NOMO-1 treated with DMSO at 0.1 percent for 48 hours (cell line): ENCODE measurements around the gene CD96.
"Not testable (repeated sequence)": the region's sequence is repeated elsewhere in the genome, so short reads cannot be mapped to it uniquely, and the experiment has no call there.

Experiments used
- DNase-seq: peaks from one replicate; lab custom pipeline; 2025; ENCODE audit not compliant: unreplicated experiment; lab: John Stamatoyannopoulos, UW

CD96 gene

DNA sequence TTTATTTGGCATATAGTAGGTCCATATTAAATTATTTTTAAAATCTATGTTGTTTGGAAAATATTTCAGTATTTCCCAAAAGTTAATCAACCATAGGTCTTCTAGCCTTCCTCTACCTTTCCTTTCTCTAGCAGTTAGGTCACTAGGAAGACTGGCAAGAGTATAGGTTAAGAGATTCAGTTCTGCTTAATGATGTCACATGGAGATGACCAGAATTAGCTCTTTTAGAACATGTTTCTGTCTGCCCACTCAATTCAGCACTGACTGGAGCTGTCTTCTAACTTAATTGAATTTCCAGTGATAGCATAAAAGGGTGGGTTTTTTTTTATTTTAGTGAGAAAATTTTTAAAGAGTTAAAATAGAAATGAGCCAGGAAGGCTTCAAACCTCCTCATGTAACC, 76.9 kb downstream of the CD96 start:
- DNase-seq, result no peak

- no peak for DNase-seq
Measured at GRCh38 chr3:111619833-111620232, 77.8 kb downstream of the CD96 start.

GRCh38 chr3:111621535-111621934, 79.5 kb downstream of the CD96 start:
- DNase-seq, result no peak

DNA sequence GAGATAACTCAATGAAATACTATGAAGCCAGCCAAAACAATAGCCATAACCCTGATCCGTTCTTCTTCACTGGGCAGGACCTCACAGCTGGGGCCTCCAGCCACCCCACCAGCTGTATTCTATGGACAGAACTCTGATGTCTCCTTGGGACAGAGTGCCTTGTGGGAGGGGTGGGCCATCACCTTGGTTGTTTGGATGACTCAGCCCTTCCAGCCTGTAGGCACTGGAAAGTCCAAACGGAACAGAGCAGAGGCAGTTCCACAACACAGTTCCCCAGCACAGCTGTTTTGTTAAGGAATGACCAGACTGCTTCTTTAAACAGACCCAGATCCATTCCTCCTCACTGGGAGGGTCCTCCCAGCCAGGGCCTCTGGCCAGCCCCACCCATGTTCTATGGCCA, 85.1 kb downstream of the CD96 start:
- DNase-seq, result no peak

DNA sequence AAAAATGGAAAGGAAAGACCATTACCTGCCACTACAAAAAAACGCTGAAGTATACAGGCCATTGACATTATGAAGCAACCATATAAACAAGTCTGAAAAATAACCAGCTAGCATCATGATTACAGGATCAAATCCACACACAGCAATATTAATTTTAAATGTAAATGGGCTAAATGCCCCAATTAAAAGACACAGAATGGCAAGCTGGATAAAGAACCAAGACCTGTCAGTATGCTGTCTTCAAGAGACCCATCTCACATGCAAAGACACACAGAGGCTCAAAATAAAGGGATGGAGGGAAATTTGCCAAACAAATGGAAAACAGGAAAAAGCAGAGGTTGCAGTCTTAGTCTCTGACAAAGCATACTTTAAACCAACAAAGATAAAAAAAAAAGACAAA, 87.0 kb downstream of the CD96 start:
- DNase-seq, result not testable (repeated sequence)

DNA sequence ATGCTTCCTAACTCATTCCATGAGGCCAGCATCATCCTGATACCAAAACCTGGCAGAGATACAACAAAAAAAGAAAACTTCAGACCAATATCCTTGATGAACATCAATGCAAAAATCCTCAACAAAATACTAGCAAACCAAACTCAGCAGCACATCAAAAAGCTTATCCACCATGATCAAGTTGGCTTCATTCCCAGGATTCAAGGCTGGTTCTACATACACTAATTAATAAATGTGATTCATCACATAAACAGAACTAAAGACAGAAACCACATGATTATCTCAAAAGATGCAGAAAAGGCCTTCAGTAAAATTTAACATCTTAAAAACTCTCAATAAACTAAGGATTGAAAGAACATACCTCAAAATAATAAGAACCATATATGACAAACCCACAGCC, 88.6 kb downstream of the CD96 start:
- not testable (repeated sequence) for DNase-seq

- DNase-seq, result no peak
Measured at GRCh38 chr3:111635403-111635802, 93.4 kb downstream of the CD96 start.

GRCh38 chr3:111636366-111636885, 94.4 kb downstream of the CD96 start:
- no peak for DNase-seq

- no peak for DNase-seq
Measured at GRCh38 chr3:111639316-111639715, 97.3 kb downstream of the CD96 start.

GRCh38 chr3:111648991-111649579, 107.1 kb downstream of the CD96 start:
- no peak for DNase-seq

GRCh38 chr3:111650378-111651275, 108.6 kb downstream of the CD96 start:
- DNase-seq, result no peak

DNA sequence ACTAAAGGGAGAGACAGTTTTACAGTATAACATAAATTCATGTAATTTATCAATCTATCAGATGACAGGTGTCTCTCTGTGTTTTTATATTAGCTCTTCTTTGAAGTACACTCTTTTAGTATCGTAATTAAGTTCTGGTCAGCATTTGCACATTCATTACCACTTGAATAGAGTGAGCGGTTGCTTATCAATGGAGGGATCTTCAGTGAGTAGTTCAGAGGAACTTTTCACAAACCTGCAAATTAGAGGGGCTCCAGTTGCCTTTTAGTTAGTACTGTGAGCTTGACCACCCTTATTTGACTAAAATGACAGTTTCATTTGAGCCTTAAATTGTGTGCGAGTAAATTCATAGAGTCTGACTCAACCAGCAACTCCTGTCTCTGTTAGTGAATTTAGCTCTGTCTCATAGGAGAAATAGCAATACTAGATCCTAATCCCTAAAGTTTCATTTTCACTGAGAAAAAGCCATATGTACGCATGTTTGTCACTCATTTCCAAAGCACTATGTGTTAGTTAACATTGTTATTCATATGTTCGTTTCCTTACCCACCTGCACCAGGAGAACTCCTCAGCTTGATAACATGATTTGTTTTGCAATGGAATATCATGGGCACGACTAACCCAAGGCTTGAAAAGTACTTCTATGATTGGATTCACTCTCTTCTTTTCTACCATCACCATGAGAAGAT, 110.6 kb downstream of the CD96 start:
- DNase-seq, result no peak

DNA sequence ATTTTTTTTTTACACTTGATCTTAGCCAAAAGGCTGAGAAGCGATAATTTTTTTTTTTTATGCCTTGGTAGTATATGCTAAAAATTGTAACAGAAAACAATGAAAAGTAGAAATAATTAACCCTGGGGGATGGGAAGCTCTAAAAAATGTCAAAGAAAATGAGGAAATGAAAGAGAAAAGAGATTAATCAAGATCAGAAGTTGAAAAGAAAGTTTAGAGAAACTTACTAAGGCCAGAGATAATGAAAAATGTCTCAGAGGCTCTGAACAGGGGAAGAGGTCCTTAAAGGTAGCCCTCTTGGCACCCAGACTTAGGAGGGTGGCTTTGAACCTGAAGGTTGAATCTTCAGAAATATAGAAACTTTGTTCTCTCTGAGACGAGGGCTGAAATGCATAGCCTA, 111.8 kb downstream of the CD96 start:
- peak; percentile 79 for DNase-seq

GRCh38 chr3:111662012-111662411, 120.0 kb downstream of the CD96 start:
- DNase-seq, result no peak

DNA sequence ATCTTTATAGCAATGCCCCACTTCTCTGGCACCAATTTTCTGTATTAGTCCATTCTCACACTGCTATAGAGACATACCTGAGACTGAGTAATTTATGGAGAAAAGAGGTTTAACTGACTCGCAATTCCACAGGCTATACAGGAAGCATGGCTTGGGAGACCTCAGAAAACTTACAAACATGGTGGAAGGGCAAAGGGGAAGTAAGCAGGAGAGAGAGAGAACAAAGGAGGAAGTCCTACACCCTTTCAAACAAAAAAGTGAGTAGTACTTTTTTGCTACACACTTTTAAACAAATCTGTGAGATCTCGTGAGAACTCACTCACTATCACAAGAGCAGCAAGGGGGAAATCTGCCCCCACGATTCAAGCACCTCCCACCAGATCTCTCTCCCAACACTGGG, 120.9 kb downstream of the CD96 start:
- peak; percentile 24 for DNase-seq

- DNase-seq, result no peak
Measured at GRCh38 chr3:111666041-111666735, 124.2 kb downstream of the CD96 start.

- no peak for DNase-seq
Measured at GRCh38 chr3:111667170-111667569, 125.2 kb downstream of the CD96 start.

GRCh38 chr3:111667621-111668239, 125.7 kb downstream of the CD96 start:
- DNase-seq, result peak; percentile 99

GRCh38 chr3:111668326-111668725, 126.3 kb downstream of the CD96 start:
- DNase-seq, result no peak

DNA sequence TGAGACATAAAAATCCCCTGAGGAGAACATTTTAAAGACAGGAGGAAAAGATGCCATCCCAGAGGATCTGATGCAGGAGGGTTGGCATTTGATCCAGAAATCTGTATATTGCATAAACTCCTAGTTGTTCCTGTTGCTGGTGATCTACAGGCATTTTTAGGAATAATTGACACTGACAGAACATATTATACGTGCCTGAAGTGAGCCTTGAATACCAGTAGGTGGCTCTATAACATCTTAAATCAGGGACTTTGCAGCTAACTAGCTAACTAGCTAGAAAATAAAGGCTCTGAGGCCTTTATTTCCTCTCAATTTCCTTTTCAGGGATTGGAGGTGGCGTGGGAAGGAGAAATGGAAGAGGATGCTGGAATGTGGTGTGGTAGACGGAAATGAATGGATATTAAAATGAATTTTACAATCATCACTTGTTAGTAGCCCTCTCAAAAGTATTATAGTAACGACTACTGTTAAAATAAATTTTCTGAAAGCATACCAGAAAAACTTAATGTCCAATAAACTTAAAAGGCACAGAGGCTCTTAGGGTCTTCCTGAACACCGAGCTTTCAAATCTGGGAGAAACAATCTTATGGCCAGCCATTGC, 127.0 kb downstream of the CD96 start:
- peak; percentile 77 for DNase-seq
